ENCODE measurements around the gene HMCN2. TPM values are rescaled to one million over a fixed set of nuclear protein-coding genes. Genes with fewer than 3 reads are reported as not detected.

Gene HMCN2
- polyA plus RNA-seq, 1 of the 3 experiments (the other 2 are of a cell fraction) = 0.15 TPM

DNA sequence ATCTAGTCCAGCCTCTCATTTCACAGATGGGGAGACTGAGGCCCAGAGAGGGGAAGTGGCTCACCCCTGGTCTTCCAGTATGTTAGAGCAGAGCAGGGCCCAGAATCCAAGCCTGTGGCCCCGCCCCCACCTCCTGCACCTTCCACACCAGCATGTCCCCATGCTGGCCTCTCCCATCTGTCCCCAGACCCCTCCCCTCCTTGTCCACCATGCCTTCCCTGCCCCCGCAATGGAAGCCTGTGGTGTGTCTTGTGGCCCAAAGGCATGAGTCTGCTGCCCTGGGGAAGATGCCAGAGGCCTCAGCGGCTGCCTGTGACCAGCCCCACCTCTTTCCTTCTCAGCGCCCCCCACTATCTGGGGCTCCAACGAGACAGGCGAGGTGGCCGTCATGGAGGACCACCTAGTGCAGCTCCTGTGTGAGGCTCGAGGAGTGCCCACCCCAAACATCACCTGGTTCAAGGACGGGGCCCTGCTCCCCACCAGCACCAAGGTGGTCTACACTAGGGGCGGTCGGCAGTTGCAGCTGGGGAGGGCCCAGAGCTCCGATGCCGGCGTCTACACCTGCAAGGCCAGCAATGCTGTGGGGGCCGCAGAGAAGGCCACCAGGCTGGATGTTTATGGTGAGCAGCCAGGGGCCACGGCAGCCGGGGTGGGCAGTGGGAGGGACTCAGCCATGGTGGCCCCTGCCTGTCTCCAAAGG is 87.2 kb downstream of the HMCN2 start:
- H3K4me3 ChIP-seq (ENCODE audit: low read depth in 2 of 2, low read length in 1 of 2) = no peak overlapping the region
- no peaks in the 10 kb centered on the region for H3K27me3 ChIP-seq (ENCODE audit: insufficient read depth)
- no peak overlapping the region for H2AFZ ChIP-seq (ENCODE audit: low read depth)
- no peak for DNase-seq
- ChIA-PET CTCF (interaction anchor here (1.3 to 2.2 kb wide), 2 partner anchors 9 to 330 kb away, joined by 4 to 7 read pairs; no protein-coding TSS in a partner anchor), POLR2A (interaction anchor here (0.6 kb wide), 1 partner anchor 240 kb away, joined by 3 read pairs; no protein-coding TSS in a partner anchor)
- WGBS (ENCODE audit: low lambda C conversion rate) = 66% methylated on average over 6 of the region's 17 CpGs
- no peak overlapping the region for H3K27ac ChIP-seq (ENCODE audit: low read depth in 2 of 2, low read length in 1 of 2)
- H3K9me2 ChIP-seq = no peaks in the 10 kb centered on the region
- no peaks in the 10 kb centered on the region for H3K79me2 ChIP-seq (ENCODE audit: insufficient read depth)
- no peaks in the 10 kb centered on the region for H3K4me1 ChIP-seq (ENCODE audit: control insufficient read depth in 1 of 2, insufficient read depth in 2 of 2, low read depth in 1 of 2, low read length in 1 of 2)
- no peaks in the 10 kb centered on the region for H3K36me3 ChIP-seq (replicated peaks in 1 of 2; ENCODE audit: control insufficient read depth in 1 of 2, insufficient read depth in 2 of 2, low read length in 1 of 2)
- no peaks in the 10 kb centered on the region for H4K20me1 ChIP-seq (ENCODE audit: insufficient read depth)
- TF ChIP-seq POLR2AphosphoS5 (IDR thresholded peaks at IDR 0.05; ENCODE audit: low read depth, low read length) (no peak), ELF1 (IDR thresholded peaks at IDR 0.05) (no peak), MXI1 (IDR thresholded peaks at IDR 0.05; ENCODE audit: low read depth, low read length) (no peak), EZH2phosphoT487 (IDR thresholded peaks at IDR 0.05; ENCODE audit: borderline replicate concordance, low read depth) (no peak), YY1 (IDR thresholded peaks at IDR 0.05; ENCODE audit: low read depth) (no peak), IRF3 (IDR thresholded peaks at IDR 0.05; ENCODE audit: low read depth, low read length) (no peak), NRF1 (IDR thresholded peaks at IDR 0.05; ENCODE audit: low read depth, low read length) (no peak), TCF12 (IDR thresholded peaks at IDR 0.05) (no peak), USF1 (IDR thresholded peaks at IDR 0.05; ENCODE audit: borderline replicate concordance, low read depth) (no peak), ZBTB33 (IDR thresholded peaks at IDR 0.05; ENCODE audit: borderline replicate concordance, low read depth) (no peak), CHD2 (IDR thresholded peaks at IDR 0.05; ENCODE audit: low read length, partially characterized antibody) (no peak), SIN3A (IDR thresholded peaks at IDR 0.05; ENCODE audit: borderline replicate concordance, low read depth, low read length) (no peak)
- TF ChIP-seq, protein P1, sequence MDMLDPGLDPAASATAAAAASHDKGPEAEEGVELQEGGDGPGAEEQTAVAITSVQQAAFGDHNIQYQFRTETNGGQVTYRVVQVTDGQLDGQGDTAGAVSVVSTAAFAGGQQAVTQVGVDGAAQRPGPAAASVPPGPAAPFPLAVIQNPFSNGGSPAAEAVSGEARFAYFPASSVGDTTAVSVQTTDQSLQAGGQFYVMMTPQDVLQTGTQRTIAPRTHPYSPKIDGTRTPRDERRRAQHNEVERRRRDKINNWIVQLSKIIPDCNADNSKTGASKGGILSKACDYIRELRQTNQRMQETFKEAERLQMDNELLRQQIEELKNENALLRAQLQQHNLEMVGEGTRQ (IDR thresholded peaks at IDR 0.05; ENCODE audit: borderline replicate concordance, low read depth, low read length) = no peak
- no peak overlapping the region for H3K4me2 ChIP-seq
- H3K9me3 ChIP-seq = no peaks in the 10 kb centered on the region
- no peaks in the 10 kb centered on the region for H3F3A ChIP-seq (replicated peaks; ENCODE audit: insufficient read depth)
- H3K9ac ChIP-seq = no peak overlapping the region
